GM19463 (cell line): ENCODE measurements around the gene DNAJC5.
"Not testable (repeated sequence)": the region's sequence is repeated elsewhere in the genome, so short reads cannot be mapped to it uniquely, and the experiment has no call there.

ENCODE experiments used
- ATAC-seq: cut with Tn5 transposase; IDR thresholded peaks from one replicate; pipeline ENCODE4 v1.9.1; 2021; ENCODE audit warnings: mild to moderate bottlenecking, moderate library complexity; ENCODE audit not compliant: unreplicated experiment

DNAJC5 gene, protein sequence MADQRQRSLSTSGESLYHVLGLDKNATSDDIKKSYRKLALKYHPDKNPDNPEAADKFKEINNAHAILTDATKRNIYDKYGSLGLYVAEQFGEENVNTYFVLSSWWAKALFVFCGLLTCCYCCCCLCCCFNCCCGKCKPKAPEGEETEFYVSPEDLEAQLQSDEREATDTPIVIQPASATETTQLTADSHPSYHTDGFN

DNA sequence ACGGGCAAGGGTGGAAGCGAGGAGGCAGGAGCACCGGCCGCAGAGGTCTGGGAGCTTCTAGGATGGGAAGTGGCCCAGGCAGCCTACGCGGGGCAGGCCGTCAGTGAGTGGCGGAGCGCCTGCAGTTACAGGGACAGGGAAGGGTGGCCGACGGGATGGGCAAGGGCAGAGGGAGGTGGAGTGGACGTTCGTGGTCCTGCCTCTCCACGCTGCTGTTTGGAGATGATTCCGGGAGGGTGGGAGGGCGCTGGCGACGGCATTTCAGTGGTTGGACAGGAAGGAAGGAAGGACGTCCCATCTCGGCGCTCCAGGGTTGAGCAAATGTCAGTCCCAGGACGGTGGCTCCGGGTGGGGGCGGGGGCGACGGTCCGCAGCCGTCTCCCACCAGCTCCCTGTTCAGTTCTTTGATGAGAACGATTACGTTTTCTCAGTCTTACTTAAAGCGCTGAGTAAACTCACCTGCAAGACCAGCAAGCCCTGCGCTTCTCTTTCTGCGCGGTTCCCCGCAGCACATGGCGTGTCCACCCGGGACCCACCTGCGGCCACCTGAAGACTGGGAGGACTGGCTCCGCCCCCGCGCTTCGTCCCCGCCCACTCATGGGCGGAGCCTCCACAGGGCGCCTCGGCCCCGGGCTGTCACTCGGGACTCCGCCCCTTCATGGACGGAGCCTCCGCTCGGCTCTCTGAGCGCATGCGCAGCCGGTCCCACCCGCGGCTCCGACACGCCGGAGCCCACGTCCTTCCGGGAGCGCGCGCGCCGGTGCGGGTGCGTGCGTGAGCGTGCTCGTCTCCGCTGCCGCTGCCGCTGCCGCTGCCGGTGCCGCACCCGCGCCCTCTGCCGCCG is at the start of gene DNAJC5:
DNAJC5 (plus strand) TSS at position 769 of the 844 bp plus-strand sequence. CDS start 33,220 bp downstream, outside the sequence.
- ATAC-seq = peak; percentile 86

DNA sequence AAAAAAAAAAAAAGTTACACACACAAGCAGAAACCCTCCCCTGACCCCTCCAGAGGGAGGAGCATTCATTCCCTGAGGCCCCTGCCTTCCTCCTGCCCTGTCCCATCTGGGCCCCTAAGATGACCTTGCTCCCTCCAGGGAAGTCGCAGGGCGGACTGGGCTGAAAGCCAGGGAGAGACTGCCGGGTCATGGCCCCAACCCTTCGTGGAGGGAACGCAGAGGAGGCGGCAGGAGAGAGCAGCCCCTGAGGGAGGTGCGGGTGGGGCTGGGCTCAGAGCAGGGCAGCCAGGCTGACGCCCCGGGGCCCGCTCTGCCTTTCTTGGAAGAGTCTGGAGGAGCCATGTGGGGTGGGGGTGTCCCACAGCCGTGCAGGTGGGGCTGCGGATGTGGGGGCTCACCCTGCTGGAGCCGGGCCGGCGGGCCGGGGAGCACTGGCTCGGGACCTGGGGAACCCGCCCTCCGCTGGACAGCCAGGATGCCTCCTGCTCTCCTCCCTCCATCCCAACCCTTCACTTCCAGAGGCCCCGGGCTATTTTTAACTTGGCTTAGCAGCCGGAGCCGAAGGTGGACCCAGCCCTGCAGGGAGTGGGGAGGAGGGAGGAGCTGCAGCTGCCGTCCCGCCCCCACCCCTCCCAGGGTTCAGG is 48.7 kb upstream of the DNAJC5 start:
- no peak for ATAC-seq

DNA sequence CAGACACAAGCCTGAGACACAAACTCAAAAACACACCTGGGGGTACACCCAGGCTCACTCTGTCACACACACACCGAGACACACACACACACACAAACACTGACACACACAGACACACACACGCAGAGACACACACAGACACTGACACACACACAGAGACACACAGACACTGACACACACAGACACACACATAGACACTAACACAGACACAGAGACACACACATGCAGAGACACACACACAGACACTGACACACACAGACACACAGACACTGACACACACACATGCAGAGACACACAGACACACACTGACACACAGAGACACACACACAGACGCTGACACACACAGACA is 48.1 kb upstream of the DNAJC5 start:
- ATAC-seq = no peak

DNA sequence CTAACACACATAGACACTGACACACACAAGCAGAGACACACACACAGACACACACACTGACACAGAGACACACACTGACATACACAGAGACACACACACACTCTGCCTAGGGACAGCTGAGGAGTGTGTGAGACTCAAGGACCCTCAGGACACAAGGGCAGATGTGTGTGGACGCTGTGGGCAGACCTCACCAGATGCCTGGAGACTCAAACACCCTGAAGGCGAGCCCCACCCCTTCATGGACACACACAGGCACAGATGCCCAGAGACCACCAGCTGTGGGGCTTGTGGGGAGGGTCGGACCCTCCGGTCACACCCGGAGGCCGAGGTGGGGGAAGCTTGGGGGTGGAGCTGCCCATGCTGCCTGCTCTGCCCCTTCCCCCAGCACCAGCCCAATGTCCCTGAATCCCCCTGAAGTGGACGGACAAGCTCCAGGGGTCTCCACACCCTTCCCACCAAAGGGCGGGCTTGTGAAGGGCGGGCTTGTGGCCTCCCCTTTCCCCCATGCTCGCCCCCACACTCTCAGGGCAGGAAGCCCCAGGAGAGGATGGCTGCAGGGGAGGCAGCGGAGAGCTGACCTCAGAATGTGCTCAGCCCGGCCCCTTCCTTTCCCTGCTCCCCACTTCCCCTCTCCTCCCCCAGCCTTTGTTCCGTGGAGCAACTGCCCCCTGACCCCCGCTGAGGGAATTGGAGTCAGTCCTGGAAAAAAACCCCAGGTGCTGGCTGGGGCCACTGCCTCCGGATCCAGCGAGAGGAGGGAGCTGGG is 47.5 kb upstream of the DNAJC5 start:
- no peak for ATAC-seq

DNA sequence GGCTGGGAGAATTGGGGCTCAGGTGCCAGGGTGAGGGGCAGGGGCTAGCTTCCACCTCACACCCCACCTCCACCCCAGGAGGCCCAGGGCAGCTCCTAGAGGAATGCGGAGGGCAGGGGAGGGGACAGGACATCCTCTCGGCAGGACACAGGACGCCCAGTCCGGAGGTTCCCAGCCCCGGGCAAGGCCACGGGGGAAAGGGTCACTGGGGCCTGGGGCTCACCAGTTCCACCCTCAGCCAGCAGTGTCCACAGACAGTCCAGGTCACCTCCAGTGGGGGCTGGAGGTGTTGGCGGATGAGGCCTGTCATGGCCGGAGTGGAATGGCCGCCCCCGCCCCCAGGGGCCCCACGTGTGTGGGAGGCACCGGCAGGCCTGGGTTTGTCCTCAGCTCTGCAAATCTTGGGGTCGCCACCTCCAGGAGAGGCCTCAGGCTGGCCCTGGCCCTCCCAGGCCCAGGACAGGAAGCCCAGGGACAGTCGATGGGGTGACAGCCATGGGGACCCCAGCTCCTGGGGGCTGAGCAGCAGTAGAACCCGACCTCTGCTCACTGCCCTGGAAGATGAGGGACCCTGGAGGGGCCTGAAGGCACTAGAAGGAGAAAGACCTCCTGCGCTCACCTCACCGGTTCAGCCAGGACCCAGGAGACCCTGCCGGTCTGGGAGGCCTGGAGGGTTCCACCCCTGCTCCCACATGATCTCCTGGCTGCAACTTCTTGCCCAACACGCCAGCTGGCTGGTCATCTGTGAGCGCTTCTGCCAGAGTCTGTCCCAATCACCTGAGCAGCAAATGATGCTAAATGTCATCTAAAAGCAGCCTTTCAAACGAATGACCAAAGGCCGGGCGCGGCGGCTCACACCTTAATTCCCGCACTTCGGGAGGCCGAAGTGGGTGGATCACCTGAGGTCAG is 46.7 kb upstream of the DNAJC5 start:
- no peak for ATAC-seq

DNA sequence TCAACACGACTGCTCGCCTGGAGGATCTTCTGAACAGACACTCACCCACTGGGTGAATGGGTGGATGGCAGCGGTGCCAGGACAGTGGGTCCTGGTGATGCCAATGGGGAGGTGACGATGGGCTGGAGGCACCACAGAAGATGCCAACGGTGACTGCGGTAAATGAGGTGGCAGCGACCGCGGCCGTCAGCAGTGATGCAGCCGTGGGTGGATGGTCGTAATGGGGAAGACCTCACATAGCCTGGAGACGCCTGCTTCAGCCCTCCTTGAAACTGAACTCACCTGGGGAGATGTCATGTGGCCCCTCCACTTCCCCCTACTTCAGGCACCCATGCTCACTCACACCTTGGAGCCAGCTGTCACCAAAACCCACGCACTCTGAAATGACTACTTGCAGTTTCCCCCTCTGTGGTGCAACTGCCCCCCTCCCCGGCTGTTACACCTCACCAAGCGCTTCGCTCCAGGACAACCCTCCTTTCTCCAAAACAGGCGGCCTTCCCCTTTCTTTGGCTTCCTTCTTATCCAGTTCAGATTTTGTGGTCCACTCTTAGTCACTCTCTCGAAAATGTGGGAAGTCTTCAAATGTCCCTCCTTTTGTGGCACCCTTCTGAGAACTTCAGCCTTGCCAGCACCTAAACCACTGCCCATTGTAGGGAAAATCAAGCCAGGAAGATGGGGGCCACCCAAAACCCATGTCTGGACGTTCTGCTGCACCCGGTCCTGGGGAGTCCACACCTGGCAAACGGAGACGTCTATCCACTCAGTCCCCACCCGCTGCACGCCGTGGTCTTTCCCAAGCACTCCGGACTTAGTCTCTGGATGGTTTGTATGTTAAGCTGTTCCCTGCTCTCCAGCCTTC is 44.0 kb upstream of the DNAJC5 start:
- ATAC-seq = peak; percentile 79

DNA sequence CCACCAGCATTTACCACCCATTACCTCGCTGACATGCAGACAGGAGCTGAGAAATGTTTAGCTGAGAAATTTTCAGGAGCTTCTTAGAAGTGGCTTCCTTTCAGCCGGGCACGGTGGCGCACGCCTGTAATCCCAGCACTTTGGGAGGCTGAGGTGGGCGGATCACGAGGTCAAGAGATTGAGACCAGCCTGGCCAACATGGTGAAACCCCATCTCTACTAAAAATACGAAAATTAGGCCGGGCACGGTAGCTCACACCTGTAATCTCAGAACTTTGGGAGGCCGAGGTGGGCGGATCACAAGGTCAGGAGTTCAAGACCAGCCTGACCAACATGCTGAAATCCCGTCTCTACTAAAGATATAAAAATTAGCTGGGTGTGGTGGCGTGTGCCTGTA is 43.4 kb upstream of the DNAJC5 start:
- not testable (repeated sequence) for ATAC-seq

DNA sequence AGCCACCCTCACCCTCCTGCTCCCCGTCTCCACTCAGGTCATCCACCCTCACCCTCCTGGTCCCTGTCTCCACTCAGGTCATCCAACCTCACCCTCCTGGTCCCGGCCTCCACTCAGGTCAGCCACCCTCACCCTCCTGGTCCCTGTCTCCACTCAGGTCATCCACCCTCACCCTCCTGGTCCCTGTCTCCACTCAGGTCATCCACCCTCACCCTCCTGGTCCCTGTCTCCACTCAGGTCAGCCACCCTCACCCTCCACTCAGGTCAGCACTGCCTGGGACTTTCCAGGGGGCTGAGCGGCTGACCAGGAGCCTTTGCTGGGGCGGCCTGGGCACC is 41.2 kb upstream of the DNAJC5 start:
- not testable (repeated sequence) for ATAC-seq

DNA sequence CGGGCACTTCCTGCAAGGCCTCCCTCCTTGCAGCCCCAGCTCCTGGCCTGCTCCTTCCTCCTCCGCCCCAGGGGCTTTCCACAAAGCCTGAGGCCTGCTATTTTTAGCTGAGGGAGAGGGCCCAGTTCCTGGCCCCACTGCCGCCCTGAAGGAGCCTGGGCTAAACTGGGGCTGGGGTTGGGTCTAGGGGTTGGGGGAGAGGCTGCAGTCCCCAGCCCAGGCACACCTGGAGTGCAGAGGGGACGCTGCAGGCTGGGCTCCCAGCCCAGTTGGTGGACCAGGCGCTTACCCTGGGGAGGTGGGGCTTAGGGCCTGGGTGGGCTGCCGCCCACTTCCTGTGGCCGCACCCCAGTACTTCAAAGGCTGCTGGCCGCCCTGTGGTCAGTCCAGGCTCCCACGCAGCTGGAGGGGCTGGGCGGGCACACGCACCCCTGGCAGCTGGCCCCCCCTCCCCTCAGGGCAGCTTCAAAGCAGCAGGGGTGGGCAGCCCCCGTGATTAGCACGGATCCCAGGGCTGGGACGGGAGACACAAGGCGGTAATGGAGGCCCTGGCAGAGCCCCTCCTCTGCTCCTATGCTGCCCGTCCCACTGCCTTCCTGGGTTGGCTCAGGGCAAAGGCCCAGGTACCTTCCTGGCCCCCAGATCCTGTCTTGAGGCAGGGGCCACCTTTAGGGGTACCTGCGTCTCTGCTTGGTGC is 40.7 kb upstream of the DNAJC5 start:
- no peak for ATAC-seq

DNA sequence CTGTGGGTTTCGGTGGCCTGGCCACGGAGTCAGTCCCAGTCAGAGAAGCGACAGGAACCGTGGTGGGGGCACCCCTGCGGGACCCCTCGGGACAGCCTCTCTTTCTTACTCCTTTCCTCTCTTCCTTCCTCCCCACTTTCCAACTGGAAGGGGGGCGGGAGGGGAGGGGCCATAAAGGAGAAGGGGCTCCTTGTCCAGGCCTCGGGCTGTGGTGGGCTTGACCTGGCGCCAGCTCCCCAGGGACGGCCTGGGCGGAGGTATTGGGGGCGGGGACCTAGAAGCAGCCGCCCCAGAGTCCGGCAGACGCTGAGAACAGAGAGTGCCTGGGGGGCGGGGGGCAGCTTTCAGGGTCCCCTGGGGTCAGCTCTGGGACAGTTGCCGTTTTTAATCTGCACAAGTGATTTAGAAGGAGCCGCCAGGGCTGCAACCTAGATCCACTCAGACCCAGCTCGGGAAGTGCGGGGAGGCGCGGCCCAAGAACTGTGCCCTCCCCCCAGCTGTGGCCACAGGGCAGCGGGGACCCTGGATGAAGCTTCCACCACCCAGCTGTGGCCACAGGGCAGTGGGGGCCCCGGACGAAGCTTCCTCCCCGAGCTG is 40.1 kb upstream of the DNAJC5 start:
- ATAC-seq = no peak

DNA sequence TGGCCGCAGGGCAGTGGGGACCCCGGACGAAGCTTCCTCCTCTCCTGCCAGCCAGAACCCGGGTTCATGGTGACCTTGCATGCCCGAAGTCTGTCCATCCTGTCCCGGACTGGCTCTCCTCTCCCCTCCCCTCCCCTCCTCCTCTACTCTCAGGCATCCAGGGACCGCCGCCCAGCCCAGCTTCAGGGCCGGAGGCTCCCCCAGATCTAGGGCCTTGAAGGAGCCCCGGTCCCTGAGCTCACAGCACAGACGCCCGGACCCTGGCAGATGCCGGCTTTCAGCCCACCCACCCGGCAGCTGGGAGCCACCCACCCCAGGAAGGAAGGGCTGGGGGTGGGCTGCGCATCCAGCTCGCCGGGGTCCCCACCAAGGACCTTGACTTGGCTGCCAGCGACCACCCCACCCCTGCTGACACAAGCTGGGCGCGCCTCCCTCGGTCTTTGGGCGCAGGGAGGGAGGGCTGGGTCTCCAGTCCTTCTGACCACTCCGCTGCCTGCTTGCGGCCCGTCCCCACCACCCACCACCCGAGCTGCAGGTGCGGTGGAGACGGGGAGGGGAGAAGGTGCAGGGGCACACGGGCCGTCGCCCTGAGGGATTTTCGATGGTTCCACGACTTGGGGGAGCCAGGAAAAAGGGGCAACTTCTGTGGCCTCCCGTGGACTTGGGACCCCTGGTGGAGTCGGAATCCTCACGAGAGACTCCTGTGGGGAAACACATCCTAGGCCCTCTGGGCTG is 39.4 kb upstream of the DNAJC5 start:
- ATAC-seq = no peak

DNA sequence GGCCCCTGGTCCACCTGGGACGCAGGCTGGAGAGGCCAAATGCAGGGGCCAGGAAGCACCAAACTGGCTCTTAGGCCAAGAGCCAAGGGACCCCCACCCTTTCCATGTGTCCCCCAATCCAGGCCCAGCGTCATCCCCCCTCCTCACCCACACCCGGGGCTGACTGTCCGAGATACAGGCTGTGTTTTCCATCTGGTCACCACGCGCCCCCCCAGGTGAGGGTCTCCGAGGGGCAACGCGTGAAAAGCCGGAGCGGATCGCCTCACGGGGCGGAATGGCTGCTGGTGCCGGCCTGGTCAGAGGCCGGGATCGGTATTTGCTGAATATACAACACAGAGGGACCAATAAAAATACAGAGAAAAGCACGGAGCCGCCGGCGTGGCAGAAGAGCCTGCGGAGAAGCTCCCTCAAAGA is 38.8 kb upstream of the DNAJC5 start:
- ATAC-seq = no peak

DNA sequence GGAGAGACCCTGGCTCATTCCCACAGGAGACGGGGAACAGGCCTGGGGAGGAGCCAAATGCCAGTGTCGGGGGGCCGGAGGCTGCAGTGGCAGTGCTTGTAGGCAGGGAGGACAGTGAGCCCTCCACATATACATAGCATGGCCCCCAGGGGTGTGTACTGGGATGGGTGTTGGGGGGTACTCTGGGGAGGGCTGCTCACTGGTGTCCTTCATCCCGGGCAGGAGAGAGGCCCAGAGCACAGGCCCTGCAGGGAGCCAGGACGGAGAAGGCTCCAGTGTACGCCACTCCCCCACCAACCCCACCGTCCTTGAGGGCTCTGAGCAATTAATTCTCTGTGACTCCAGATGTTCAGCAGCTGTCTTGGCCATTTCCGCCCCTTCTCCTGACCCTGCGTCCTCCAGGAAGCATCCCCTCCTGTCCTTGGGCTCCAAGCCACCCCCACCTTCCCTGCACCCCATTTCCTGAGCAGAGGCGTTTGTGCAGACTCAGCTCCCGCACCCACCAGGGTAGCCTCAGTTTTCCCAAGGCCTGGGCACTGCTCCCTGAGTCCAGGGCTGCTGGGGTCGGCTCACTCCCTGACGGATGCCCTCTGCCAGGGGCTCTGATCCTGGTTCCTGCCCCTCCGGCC is 37.0 kb upstream of the DNAJC5 start:
- ATAC-seq = no peak

DNA sequence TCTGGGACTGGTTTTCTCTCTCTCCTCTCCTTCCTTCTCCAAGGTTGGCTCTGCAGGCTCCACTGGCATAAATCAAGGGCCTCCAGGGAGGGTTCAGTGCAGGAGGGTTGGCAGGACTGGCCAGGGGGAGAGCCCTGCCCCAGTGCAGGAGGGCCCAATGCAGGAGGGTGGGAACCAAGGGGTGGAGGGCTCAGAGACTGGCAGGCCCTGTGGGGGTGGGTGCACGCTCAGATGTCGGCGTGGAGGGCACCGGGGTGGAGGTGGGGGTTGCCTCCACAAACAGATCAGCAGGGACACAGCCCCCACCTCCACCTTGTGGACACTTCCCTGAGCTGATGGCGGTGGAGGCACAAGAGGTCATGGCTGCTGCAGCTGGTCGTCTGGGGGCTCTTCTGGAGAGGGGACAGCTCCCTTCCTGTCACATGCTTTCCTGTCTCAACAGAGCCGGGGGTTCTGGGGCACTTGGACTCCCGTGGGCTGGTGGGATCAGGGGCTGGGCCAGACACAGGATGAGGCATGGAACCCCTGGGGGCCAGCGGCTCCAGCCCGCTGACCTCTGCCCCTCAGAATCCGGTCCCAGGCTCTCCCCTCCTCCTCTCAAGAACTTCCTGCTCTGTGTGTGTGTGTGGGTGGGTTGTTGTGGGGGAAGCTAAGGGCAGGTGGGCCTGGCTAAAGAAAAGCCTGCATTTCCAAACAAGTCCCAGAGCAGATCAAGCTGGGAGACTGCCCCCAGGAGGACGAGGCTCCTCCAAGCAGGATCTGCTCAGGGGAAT is 36.3 kb upstream of the DNAJC5 start:
- no peak for ATAC-seq

DNA sequence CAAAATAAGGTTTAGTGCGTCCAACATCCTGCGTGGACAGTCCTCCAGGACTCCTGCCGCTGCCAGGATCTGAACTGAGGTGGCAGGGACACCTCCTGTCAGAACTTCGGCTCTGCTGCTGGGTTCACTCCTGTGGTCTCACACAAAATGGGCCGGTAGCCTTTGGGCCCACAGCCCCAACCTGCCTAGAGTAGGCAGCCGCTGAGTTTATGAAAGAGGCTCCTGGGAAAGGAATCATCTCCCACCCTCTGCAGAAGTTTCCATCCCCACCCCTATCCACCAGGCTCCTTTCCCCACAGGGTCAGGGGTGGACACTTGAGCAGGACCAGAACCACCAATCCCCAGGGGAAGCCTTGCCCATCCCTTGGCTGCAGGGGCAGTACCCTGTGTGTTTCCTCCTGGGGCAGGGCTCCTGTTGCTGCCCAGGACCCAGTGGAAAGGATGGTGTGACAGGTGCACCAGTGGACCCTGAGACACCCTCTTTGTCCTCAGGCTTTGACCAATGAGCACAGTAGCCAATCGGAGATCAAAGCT is 35.7 kb upstream of the DNAJC5 start:
- ATAC-seq = no peak

DNA sequence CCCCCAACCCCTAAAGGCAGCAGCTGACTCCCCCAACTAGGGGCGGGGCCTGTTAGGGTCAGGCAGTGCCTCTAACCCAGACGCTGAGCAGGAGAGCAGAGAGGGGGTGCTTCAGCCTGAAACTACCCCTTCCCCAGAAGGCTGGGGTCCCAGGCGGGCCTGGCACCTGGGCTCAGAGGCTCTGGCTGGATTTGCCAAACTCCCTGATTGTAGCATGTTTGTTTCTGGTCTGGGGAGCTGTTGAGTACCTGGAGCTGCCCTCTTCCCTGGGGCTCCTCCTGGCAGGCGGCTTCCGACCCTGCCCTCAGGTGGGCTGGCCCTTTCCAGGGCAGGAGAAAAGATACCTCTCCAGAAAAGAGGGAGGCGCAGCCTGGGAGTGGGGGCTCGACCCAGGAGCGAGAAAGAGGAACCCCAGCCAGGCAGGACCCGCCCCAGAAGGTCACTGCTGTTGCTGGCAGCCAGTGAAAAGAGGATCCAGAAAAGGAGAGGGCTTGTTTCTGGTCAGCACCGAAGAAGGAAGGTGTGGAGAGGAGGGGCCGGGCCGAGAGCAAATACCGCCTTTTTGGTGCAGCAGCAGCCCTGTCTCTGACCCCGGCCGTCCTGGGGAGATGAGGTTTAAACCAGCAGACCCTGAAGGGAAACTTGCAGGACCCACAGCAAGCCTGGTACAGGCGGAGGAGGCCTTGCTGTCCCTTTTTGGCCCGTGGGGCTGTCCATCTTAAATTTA is 34.4 kb upstream of the DNAJC5 start:
- ATAC-seq = no peak
